HCT116 (cell line): Measurements from ENCODE around the gene EIF4E2. TPM values are rescaled to one million over a fixed set of nuclear protein-coding genes. Genes with fewer than 3 reads are reported as not detected.

Source experiments
- ATAC-seq: fragments of 200-7000 bp; cut with Tn5 transposase; 2 replicates; pipeline ENCODE4 v1.9.1; 2020; ENCODE audit warnings: mild to moderate bottlenecking, moderate library complexity
- BruUV-seq: library from RNA; stranded (reverse); fragments of 400-500 nt; replicated peaks from 2 replicates; lab custom pipeline; 2021; lab: Mats Ljungman, UMichigan
- CTCF ChIA-PET: fragments of 300-600 bp; sonication (Branson Sonifier 250); formaldehyde crosslinking; loops from one replicate; lab custom pipeline; 2021; ENCODE audit warnings: antibody characterized with exemption; lab: Charles Lee
- POLR2A ChIA-PET: fragments of 300-600, 350-600 bp; sonication (Branson Sonifier 250); formaldehyde crosslinking; loops from one replicate; lab custom pipeline; 2021; ENCODE audit warnings: antibody characterized with exemption; lab: Charles Lee
- RAD21 ChIA-PET, 2 experiments: fragments of 300-600 bp; sonication (Branson Sonifier 250); formaldehyde crosslinking; loops; one replicate each; lab custom pipeline; 2023; ENCODE audit warnings: low total read pairs in 2 of 2; ENCODE audit not compliant: uncharacterized antibody in 2 of 2, unreplicated experiment in 2 of 2, low non-redundant PET in 1 of 2; lab: Charles Lee
- DNase-seq: peaks from one replicate; pipeline ENCODE4 v3.0.0-alpha.2; 2010; ENCODE audit warnings: low read depth, low spot score
- H2AFZ ChIP-seq: fragments of 200-600 bp; shearing (Covaris generic), sonication (generic); 2 replicates; pipeline ENCODE4 v1.6.1; 2017; ENCODE audit warnings: low read depth, mixed run types, mixed read lengths, antibody characterized with exemption, low read length; ENCODE audit not compliant: poor library complexity, severe bottlenecking
- H3K27ac ChIP-seq: 2 replicates; pipeline ENCODE4 v1.5.1; 2012; ENCODE audit warnings: low read depth, low read length
- H3K27me3 ChIP-seq: fragments of 200-600 bp; sonication (generic); 2 replicates; pipeline ENCODE4 v1.6.1; 2016; ENCODE audit warnings: mixed run types, low read length, mixed read lengths; ENCODE audit not compliant: insufficient read depth
- H3K36me3 ChIP-seq, 2 experiments: fragments of 200-500 bp in 1 of 2; fragments of 200-600 bp in 1 of 2; sonication (Bioruptor generic) in 1 of 2; sonication (generic) in 1 of 2; 2 replicates each; pipeline versions ENCODE4 v1.5.1 to v1.6.1; 2014 to 2016; ENCODE audit warnings: low read length in 2 of 2, inconsistent platforms in 1 of 2, mixed read lengths in 1 of 2, mixed run types in 1 of 2; ENCODE audit not compliant: insufficient read depth in 2 of 2, control insufficient read depth in 1 of 2
- H3K4me1 ChIP-seq, 2 experiments: fragments of 200-600 bp in 1 of 2; sonication (generic) in 1 of 2; 2 replicates each; pipeline versions ENCODE4 v1.5.1 to v1.6.1; 2012 to 2017; ENCODE audit warnings: low read length in 2 of 2, inconsistent platforms in 1 of 2, mild to moderate bottlenecking in 1 of 2, mixed read lengths in 1 of 2, mixed run types in 1 of 2, moderate library complexity in 1 of 2; ENCODE audit not compliant: insufficient read depth in 2 of 2, control insufficient read depth in 1 of 2
- H3K4me2 ChIP-seq: fragments of 200-600 bp; sonication (generic); 2 replicates; pipeline ENCODE4 v1.6.1; 2017; ENCODE audit warnings: mixed run types, low read length, mixed read lengths
- H3K4me3 ChIP-seq, 2 experiments: fragments of 200-600 bp in 1 of 2; sonication (generic) in 1 of 2; replicated peaks in 1 of 2; 2 replicates each; pipeline ENCODE4 v1.5.1; 2011 to 2016; ENCODE audit warnings: low read length in 2 of 2, control low read depth in 1 of 2, low read depth in 1 of 2, mild to moderate bottlenecking in 1 of 2, mixed read lengths in 1 of 2, mixed run types in 1 of 2
- H3K79me2 ChIP-seq: fragments of 200-600 bp; sonication (generic); 2 replicates; pipeline ENCODE4 v1.6.1; 2017; ENCODE audit warnings: mild to moderate bottlenecking, mixed run types, low read length, moderate library complexity, mixed read lengths; ENCODE audit not compliant: insufficient read depth
- H3K9ac ChIP-seq: fragments of 200-600 bp; sonication (generic); 2 replicates; pipeline ENCODE4 v1.6.1; 2016; ENCODE audit warnings: low read length, mixed read lengths
- H3K9me2 ChIP-seq: fragments of 200-600 bp; sonication (generic), shearing (Covaris generic); 2 replicates; pipeline ENCODE4 v1.6.1; 2017; ENCODE audit warnings: mixed run types, mild to moderate bottlenecking, moderate library complexity; ENCODE audit not compliant: insufficient read depth
- H3K9me3 ChIP-seq, 2 experiments: fragments of 200-500 bp in 1 of 2; fragments of 200-600 bp in 1 of 2; sonication (Bioruptor generic) in 1 of 2; sonication (generic) in 1 of 2; 2 replicates each; pipeline ENCODE4 v1.6.1; 2014 to 2017; ENCODE audit warnings: low read length in 2 of 2, mixed read lengths in 2 of 2, inconsistent platforms in 1 of 2, low read depth in 1 of 2, mild to moderate bottlenecking in 1 of 2, mixed run types in 1 of 2, moderate library complexity in 1 of 2; ENCODE audit not compliant: control insufficient read depth in 1 of 2, insufficient read depth in 1 of 2
- H4K20me1 ChIP-seq: fragments of 200-600 bp; sonication (generic), shearing (Covaris generic); 2 replicates; pipeline ENCODE4 v1.6.1; 2017; ENCODE audit warnings: mixed run types, mild to moderate bottlenecking, moderate library complexity; ENCODE audit not compliant: insufficient read depth
- CBX3 ChIP-seq: IDR thresholded peaks from 2 replicates; pipeline ENCODE4 v1.6.1; 2012; ENCODE audit warnings: low read depth
- CEBPB ChIP-seq: IDR thresholded peaks from 2 replicates; pipeline ENCODE4 v1.6.1; 2012; ENCODE audit warnings: low read depth
- EGR1 ChIP-seq: IDR thresholded peaks from 2 replicates; pipeline ENCODE4 v1.6.1; 2012; ENCODE audit warnings: low read depth
- ELF1 ChIP-seq: IDR thresholded peaks from 2 replicates; pipeline ENCODE4 v1.6.1; 2012; ENCODE audit warnings: low read depth, borderline replicate concordance
- EZH2 ChIP-seq: fragments of 200-600 bp; sonication (generic); IDR thresholded peaks from 2 replicates; pipeline ENCODE4 v1.6.1; 2017; ENCODE audit warnings: antibody characterized with exemption, mixed run types
- EZH2phosphoT487 ChIP-seq: fragments of 200-600 bp; IDR thresholded peaks from 2 replicates; pipeline ENCODE4 v1.6.1; 2018; ENCODE audit warnings: antibody characterized with exemption, borderline replicate concordance
- FOSL1 ChIP-seq: IDR thresholded peaks from 2 replicates; pipeline ENCODE4 v1.6.1; 2012; ENCODE audit warnings: low read depth
- JUND ChIP-seq: IDR thresholded peaks from 2 replicates; pipeline ENCODE4 v1.6.1; 2012
- POLR2A ChIP-seq: IDR thresholded peaks from 2 replicates; pipeline ENCODE4 v1.7.0; 2011; ENCODE audit warnings: borderline replicate concordance; ENCODE audit not compliant: insufficient read depth, insufficient read length; ENCODE audit errors: extremely low read depth
- POLR2AphosphoS5 ChIP-seq: IDR thresholded peaks from 2 replicates; pipeline ENCODE4 v1.6.1; 2011; ENCODE audit warnings: mild to moderate bottlenecking, low read depth, low read length, moderate library complexity
- RAD21 ChIP-seq: IDR thresholded peaks from 2 replicates; pipeline ENCODE4 v1.6.1; 2012; ENCODE audit warnings: low read depth, mild to moderate bottlenecking
- YY1 ChIP-seq: IDR thresholded peaks from 2 replicates; pipeline ENCODE4 v1.6.1; 2011; ENCODE audit warnings: low read length, low read depth, moderate library complexity, mild to moderate bottlenecking; ENCODE audit not compliant: insufficient replicate concordance; ENCODE audit errors: extremely low read depth
- ZFX ChIP-seq: fragments of 450-650 bp; IDR thresholded peaks from 2 replicates; pipeline ENCODE4 v1.6.1; 2017
- intact Hi-C: fragments of 100-400 bp; cut with micrococcal nuclease; formaldehyde crosslinking; loops from 2 replicates; pipeline ENCODE4 v1.10.0; 2022
- total RNA-seq: library from RNA; stranded (reverse); gene quantifications from one replicate; pipeline ENCODE4 v1.2.1, GENCODE V29; 2021; ENCODE audit not compliant: unreplicated experiment
- TF ChIP-seq, protein P1 (sequence below): IDR thresholded peaks from 2 replicates; pipeline ENCODE4 v1.6.1; 2012
- TF ChIP-seq, protein P2 (sequence below): IDR thresholded peaks from 2 replicates; pipeline ENCODE4 v1.6.1; 2011; ENCODE audit warnings: mild to moderate bottlenecking, low read length, moderate library complexity; ENCODE audit not compliant: insufficient replicate concordance; ENCODE audit errors: extremely low read depth
- TF ChIP-seq, protein P3 (sequence below), 3 experiments: fragments of 200-600 bp in 1 of 3; sonication (generic) in 1 of 3; IDR thresholded peaks in 2 of 3; conservative IDR thresholded peaks in 1 of 3; 2 replicates each; pipeline ENCODE4 v1.5.1; 2012 to 2017; ENCODE audit warnings: low read depth in 2 of 3, low read length in 2 of 3, antibody characterized with exemption in 1 of 3, borderline replicate concordance in 1 of 3, control low read depth in 1 of 3, mild to moderate bottlenecking in 1 of 3, mixed read lengths in 1 of 3, mixed run types in 1 of 3, moderate library complexity in 1 of 3; ENCODE audit not compliant: insufficient read depth in 1 of 3
- TF ChIP-seq, protein P4 (sequence below): IDR thresholded peaks from 2 replicates; pipeline ENCODE4 v1.6.1; 2012

Gene EIF4E2
- total RNA-seq, 1 experiment from 2014 or later, result 58.6 TPM

DNA sequence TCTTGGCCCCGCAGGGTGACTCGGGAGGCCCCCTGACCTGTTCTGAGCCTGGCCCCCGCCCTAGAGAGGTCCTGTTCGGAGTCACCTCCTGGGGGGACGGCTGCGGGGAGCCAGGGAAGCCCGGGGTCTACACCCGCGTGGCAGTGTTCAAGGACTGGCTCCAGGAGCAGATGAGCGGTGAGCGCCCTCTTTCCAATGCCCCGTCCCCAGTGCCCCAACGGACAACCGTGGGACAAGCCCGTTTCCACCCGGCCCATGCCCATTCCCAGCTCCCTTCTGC is 27.1 kb upstream of the EIF4E2 start:
- POLR2A ChIA-PET, result no interaction called here
- intact Hi-C loops, result loop anchor here (10.0 kb wide), 1 partner anchor 179 kb away; no protein-coding TSS in a partner anchor
- no peaks in the 10 kb centered on the region for H3K27me3 ChIP-seq

More for the DNA sequence above, 27.1 kb upstream of the EIF4E2 start:
- DNase-seq (no peak), ATAC-seq (no peak)
- Histone ChIP-seq H3K4me3 (no peak overlapping the region), H3K27ac (no peak overlapping the region), H3K4me1 (peaks cover 0 to 6% of the 10 kb centered on the region in 2 experiments; a peak in 1 of 4 replicates), H3K36me3 (no peaks in the 10 kb centered on the region), H3K9me2 (no peaks in the 10 kb centered on the region), H3K79me2 (no peaks in the 10 kb centered on the region), H4K20me1 (no peaks in the 10 kb centered on the region), H3K9ac (no peak overlapping the region), H2AFZ (no peak overlapping the region), H3K9me3 (no peaks in the 10 kb centered on the region), H3K4me2 (no peak overlapping the region)
- no TSS peak for BruUV-seq
- TF ChIP-seq EZH2phosphoT487 (no peak), ZFX (no peak), EZH2 (no peak), CEBPB (no peak), RAD21 (no peak), ELF1 (no peak), JUND (no peak), FOSL1 (no peak), CBX3 (no peak), POLR2A (no peak), POLR2AphosphoS5 (no peak), EGR1 (no peak), YY1 (no peak)
- TF ChIP-seq, protein P1, sequence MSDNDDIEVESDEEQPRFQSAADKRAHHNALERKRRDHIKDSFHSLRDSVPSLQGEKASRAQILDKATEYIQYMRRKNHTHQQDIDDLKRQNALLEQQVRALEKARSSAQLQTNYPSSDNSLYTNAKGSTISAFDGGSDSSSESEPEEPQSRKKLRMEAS, result no peak
- TF ChIP-seq, protein P2, sequence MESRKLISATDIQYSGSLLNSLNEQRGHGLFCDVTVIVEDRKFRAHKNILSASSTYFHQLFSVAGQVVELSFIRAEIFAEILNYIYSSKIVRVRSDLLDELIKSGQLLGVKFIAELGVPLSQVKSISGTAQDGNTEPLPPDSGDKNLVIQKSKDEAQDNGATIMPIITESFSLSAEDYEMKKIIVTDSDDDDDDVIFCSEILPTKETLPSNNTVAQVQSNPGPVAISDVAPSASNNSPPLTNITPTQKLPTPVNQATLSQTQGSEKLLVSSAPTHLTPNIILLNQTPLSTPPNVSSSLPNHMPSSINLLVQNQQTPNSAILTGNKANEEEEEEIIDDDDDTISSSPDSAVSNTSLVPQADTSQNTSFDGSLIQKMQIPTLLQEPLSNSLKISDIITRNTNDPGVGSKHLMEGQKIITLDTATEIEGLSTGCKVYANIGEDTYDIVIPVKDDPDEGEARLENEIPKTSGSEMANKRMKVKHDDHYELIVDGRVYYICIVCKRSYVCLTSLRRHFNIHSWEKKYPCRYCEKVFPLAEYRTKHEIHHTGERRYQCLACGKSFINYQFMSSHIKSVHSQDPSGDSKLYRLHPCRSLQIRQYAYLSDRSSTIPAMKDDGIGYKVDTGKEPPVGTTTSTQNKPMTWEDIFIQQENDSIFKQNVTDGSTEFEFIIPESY, result no peak
- TF ChIP-seq, protein P3, sequence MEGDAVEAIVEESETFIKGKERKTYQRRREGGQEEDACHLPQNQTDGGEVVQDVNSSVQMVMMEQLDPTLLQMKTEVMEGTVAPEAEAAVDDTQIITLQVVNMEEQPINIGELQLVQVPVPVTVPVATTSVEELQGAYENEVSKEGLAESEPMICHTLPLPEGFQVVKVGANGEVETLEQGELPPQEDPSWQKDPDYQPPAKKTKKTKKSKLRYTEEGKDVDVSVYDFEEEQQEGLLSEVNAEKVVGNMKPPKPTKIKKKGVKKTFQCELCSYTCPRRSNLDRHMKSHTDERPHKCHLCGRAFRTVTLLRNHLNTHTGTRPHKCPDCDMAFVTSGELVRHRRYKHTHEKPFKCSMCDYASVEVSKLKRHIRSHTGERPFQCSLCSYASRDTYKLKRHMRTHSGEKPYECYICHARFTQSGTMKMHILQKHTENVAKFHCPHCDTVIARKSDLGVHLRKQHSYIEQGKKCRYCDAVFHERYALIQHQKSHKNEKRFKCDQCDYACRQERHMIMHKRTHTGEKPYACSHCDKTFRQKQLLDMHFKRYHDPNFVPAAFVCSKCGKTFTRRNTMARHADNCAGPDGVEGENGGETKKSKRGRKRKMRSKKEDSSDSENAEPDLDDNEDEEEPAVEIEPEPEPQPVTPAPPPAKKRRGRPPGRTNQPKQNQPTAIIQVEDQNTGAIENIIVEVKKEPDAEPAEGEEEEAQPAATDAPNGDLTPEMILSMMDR (IDR thresholded peaks at IDR 0.05 in 2 of 3, conservative IDR thresholded peaks at IDR 0.05 in 1 of 3; ENCODE audit: borderline replicate concordance in 1 of 3, insufficient read depth in 1 of 3, low read depth in 2 of 3, low read length in 2 of 3), result no peak
- TF ChIP-seq, protein P4, sequence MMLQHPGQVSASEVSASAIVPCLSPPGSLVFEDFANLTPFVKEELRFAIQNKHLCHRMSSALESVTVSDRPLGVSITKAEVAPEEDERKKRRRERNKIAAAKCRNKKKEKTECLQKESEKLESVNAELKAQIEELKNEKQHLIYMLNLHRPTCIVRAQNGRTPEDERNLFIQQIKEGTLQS, result no peak
- ChIA-PET CTCF (no interaction called here), RAD21 (no interaction called here)
